Panc1 (cell line): ENCODE measurements around the gene PHPT1.

Experiments
- POLR2AphosphoS5 ChIP-seq: IDR thresholded peaks from 2 replicates; pipeline ENCODE4 v1.6.1; 2012; ENCODE audit warnings: mild to moderate bottlenecking, low read depth, low read length, moderate library complexity
- REST ChIP-seq, 2 experiments: IDR thresholded peaks; 2 replicates each; pipeline ENCODE4 v1.6.1; 2011 to 2012; ENCODE audit warnings: low read depth in 2 of 2, control low read depth in 1 of 2, low read length in 1 of 2, mild to moderate bottlenecking in 1 of 2, moderate library complexity in 1 of 2; ENCODE audit not compliant: insufficient read depth in 1 of 2
- TF ChIP-seq, protein P1 (sequence below): fragments of 450-650 bp; IDR thresholded peaks from 2 replicates; pipeline ENCODE4 v1.5.1; 2017; ENCODE audit warnings: mild to moderate bottlenecking

DNA sequence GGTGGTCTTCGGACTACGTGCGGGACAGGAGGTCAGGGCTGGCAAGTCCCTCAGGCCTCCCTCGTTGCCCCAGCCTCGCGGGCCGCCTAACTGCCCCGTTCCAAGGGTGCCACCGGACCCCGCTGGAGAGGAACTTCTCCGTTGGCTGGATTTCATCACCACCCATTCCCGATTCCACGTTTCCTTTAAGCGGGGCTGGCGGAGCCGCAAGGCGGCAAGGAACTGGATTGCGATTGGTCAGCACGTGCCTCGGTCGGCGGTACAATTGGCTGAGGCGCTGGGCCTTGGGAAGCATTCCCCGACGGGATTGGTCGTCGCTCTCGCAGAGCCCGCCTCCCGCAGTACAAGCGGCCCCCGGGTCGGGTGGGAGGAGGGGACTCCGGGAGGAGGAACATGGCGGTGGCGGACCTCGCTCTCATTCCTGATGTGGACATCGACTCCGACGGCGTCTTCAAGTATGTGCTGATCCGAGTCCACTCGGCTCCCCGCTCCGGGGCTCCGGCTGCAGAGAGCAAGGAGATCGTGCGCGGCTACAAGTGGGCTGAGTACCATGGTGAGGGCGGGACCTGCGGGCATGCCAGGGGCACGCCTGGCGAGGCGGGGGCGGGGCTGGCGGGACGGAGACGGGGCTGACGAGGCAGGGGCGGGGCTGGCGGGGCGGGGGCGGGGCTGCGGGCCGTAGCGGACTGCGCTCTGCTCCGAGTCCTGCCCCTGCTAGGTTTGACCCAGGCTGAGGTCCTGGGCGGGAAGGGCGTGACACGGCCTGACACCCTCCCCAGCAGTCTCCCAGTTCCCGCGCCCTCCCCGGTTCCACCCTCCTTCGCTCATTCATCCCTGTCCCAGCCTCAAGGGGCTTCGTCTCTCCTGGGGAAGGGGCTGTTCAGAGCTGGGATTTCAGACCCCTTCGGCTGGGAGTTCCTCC is at the start of gene PHPT1:
- TF ChIP-seq, protein P1, sequence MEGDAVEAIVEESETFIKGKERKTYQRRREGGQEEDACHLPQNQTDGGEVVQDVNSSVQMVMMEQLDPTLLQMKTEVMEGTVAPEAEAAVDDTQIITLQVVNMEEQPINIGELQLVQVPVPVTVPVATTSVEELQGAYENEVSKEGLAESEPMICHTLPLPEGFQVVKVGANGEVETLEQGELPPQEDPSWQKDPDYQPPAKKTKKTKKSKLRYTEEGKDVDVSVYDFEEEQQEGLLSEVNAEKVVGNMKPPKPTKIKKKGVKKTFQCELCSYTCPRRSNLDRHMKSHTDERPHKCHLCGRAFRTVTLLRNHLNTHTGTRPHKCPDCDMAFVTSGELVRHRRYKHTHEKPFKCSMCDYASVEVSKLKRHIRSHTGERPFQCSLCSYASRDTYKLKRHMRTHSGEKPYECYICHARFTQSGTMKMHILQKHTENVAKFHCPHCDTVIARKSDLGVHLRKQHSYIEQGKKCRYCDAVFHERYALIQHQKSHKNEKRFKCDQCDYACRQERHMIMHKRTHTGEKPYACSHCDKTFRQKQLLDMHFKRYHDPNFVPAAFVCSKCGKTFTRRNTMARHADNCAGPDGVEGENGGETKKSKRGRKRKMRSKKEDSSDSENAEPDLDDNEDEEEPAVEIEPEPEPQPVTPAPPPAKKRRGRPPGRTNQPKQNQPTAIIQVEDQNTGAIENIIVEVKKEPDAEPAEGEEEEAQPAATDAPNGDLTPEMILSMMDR = no peak
- TF ChIP-seq POLR2AphosphoS5 (peak; percentile 86), REST (IDR thresholded peaks at IDR 0.05; ENCODE audit: insufficient read depth in 1 of 2, low read depth in 2 of 2, low read length in 1 of 2) (no peak)
